ENCODE measurements around the gene SLC25A22. TPM values are rescaled to one million over a fixed set of nuclear protein-coding genes. Genes with fewer than 3 reads are reported as not detected.

Gene SLC25A22
- total and polyA plus RNA-seq, 10 of the 15 experiments (the other 5 are each of a cell fraction or from before 2014, with no cell fraction given), result 0.27 to 27.0 (median 8.2) TPM

GRCh38 chr11:788009-788640 is 10.0 kb downstream of the SLC25A22 start:
- RAD21 ChIA-PET (ENCODE audit: unreplicated experiment), result no interaction called here
- no peak overlapping the region for H3K4me3 ChIP-seq
- H3K27me3 ChIP-seq (replicated peaks in 1 of 2; ENCODE audit: control insufficient read depth in 2 of 2, insufficient read depth in 2 of 2, low read length in 1 of 2), result no peaks in the 10 kb centered on the region
- no peaks in the 10 kb centered on the region for H3K79me2 ChIP-seq (ENCODE audit: control insufficient read depth, insufficient read depth, low read length)
- H3K4me1 ChIP-seq (ENCODE audit: control insufficient read depth, insufficient read depth, low read length), result peaks cover 7% of the 10 kb centered on the region
- peaks cover 0 to 6% of the 10 kb centered on the region in 2 experiments; a peak in 2 of 4 replicates for H3K36me3 ChIP-seq (ENCODE audit: control insufficient read depth in 2 of 2, insufficient read depth in 2 of 2, low read length in 1 of 2)
- in situ Hi-C loops (cut with MboI), result no loop called here
- no peak overlapping the region for H3K9ac ChIP-seq (ENCODE audit: control insufficient read depth, insufficient read depth, low read length)
- POLR2A ChIA-PET, result no interaction called here
- no peaks in the 10 kb centered on the region for H4K20me1 ChIP-seq (ENCODE audit: control insufficient read depth, insufficient read depth)
- DNase-seq (ENCODE audit: low read depth, low spot score) (no peak), ATAC-seq (peak; percentile 29; the same call in 2 of the 3 replicates), FAIRE-seq (no peak)
- H3K27ac ChIP-seq (ENCODE audit: control insufficient read depth, insufficient read depth), result no peak overlapping the region
- 67% methylated on average over 27 of the region's 28 CpGs for WGBS (ENCODE audit: insufficient coverage, insufficient replicate concordance, low lambda C conversion rate, missing lambda C conversion rate)
- SMC1A ChIA-PET (ENCODE audit: uncharacterized antibody, unreplicated experiment), result no interaction called here
- CTCF ChIA-PET, result no interaction called here
- no peak overlapping the region for H2AFZ ChIP-seq (ENCODE audit: control insufficient read depth, low read depth, low read length)
- no TSS peak for BruUV-seq (replicated peaks)
- intact Hi-C loops (cut with micrococcal nuclease; ENCODE audit: unreplicated experiment), result no loop called here
- H3K4me2 ChIP-seq (ENCODE audit: control insufficient read depth, insufficient read depth), result no peak overlapping the region; the same call in 1 of the 2 replicates
- TF ChIP-seq REST (IDR thresholded peaks at IDR 0.05; ENCODE audit: low read depth, low read length) (no peak), CTCF (IDR thresholded peaks at IDR 0.05 in 2 of 3, conservative IDR thresholded peaks at IDR 0.05 in 1 of 3; ENCODE audit: control insufficient read depth in 2 of 3, extremely low read depth in 1 of 3, insufficient read depth in 1 of 3, low read depth in 3 of 3, low read length in 3 of 3) (0 out of 6 replicates have a peak, but pooled peaks of 1 of the 3 experiments have one; percentile 26), YY1 (IDR thresholded peaks at IDR 0.05; ENCODE audit: low read depth, low read length) (0 out of 2 replicates have a peak, but pooled peaks have one; percentile 9)
- no peaks in the 10 kb centered on the region for H3K9me3 ChIP-seq (replicated peaks; ENCODE audit: control insufficient read depth, insufficient read depth, low read length)
